Mesothelial cell of epicardium (in vitro differentiated cells): Measurements from ENCODE around the gene PFDN2. TPM values are rescaled to one million over a fixed set of nuclear protein-coding genes. Genes with fewer than 3 reads are reported as not detected.
A peak's percentile ranks its signal among the peaks of the same experiment; 100 is the strongest.

Experiments
- DNase-seq, 2 experiments: peaks; one replicate each; pipeline ENCODE4 v3.0.0; 2021; ENCODE audit warnings: low spot score in 2 of 2; ENCODE audit not compliant: unreplicated experiment in 2 of 2
- H3K27ac Mint-ChIP-seq: 2 replicates; pipeline ENCODE4 v1.8.0; 2021; ENCODE audit warnings: mixed read lengths
- H3K27me3 Mint-ChIP-seq: 2 replicates; pipeline ENCODE4 v1.8.0; 2021; ENCODE audit warnings: low read depth, mixed read lengths
- H3K36me3 Mint-ChIP-seq: 2 replicates; pipeline ENCODE4 v1.8.0; 2021; ENCODE audit warnings: mixed read lengths
- H3K4me1 Mint-ChIP-seq: 2 replicates; pipeline ENCODE4 v1.8.0; 2021; ENCODE audit warnings: mixed read lengths
- H3K4me3 Mint-ChIP-seq: 2 replicates; pipeline ENCODE4 v1.8.0; 2021; ENCODE audit warnings: mild to moderate bottlenecking, moderate library complexity, mixed read lengths
- H3K9me3 Mint-ChIP-seq: 2 replicates; pipeline ENCODE4 v1.8.0; 2021; ENCODE audit warnings: mixed read lengths
- CTCF ChIP-seq: fragments of 200-600 bp; sonication (generic); IDR thresholded peaks from one replicate; pipeline ENCODE4 v1.5.0; 2021; ENCODE audit warnings: antibody characterized with exemption; ENCODE audit not compliant: unreplicated experiment
- total RNA-seq: library from RNA; stranded (reverse); gene quantifications from 3 replicates; pipeline ENCODE4 v1.2.1, GENCODE V29; 2021

Gene PFDN2
- total RNA-seq, 1 donor from 2014 or later, result 49.7 TPM

DNA sequence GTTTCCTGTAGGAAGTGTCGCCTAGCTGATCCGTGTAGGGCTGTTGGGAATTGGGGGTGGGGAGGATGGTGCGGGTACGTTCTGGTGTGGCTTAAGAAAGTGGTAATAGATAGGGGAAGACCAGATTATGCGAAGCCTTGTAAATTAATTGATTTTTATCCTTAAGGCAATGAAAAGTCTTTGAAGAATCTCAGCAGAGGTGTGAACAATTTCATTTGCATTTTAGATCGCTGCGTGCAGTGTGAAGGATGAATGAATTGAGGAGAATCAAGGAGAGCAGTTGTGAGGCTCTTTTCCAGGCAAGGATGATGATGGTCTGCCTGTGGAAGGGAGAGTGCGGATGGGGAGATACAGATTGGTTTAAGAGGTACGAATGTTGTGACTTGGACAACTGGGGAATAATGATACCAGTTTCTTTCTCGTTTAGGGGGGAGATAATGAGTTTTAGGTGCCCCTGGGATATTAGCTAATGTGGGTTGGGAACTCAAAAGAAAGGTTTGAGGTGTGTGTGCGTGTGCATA is 15.4 kb upstream of the PFDN2 start:
- Mint-ChIP-seq H3K9me3 (no peaks in the 10 kb centered on the region), H3K4me1 (peaks cover 37% of the 10 kb centered on the region), H3K27ac (no peak overlapping the region), H3K27me3 (no peaks in the 10 kb centered on the region), H3K4me3 (no peak overlapping the region), H3K36me3 (peaks cover 9% of the 10 kb centered on the region)
- no peak for DNase-seq
- no peak for TF ChIP-seq CTCF

DNA sequence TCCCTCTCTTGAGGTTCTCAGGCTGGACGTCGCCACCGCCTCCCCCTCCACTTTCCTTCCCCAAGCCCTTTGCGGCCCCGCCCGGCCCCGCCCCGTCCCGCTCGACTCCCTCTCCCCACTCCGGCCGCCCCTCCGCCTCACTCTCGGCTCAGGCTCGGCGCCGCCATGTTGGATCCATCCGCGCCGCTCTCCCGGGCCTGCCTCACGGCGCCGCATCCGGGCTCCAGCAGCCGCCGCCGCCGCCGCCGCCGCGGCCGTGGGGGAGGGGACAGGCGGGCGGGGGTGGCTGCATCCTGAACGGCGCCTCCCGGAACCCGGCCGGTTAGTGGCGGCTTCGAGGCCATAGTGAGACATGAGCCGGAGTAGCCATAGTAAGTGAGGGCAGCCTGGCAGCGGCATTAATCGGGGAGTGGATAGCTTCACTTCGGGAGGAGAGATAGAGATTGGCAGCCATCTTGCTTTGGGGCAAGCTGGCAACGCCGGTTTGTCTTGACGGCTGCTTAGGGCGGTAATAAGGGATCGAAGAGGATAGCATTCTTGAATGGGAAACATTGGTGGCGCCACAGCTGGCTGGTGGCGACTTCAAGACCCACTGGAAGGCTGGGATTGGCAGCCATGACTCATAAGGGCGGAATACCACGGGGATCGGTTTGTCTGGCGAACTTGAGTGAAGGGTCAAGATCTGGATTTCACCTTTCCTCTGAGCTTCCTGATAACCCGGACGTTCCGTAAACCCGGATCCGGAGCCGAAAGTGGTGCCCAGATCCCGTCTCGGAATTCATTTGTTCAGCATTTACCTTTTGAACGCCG is 14.8 kb upstream of the PFDN2 start, which contains the start of gene DEDD:
Gene DEDD (minus strand): TSS at position 258 of the 810 bp plus-strand sequence. CDS start 8,205 bp downstream, outside the sequence.
- Mint-ChIP-seq H3K27ac (peak within 1 kb of the TSS; percentile 89), H3K4me3 (no peak within 1 kb of the TSS), H3K36me3 (peaks cover 10% of the 10 kb centered on the region), H3K27me3 (no peaks in the 10 kb centered on the region), H3K4me1 (peaks cover 36% of the 10 kb centered on the region), H3K9me3 (no peaks in the 10 kb centered on the region)
- DNase-seq, result peak; percentile 79 to 88
- no peak for TF ChIP-seq CTCF

- Mint-ChIP-seq H3K27ac (peak overlapping the region; percentile 89), H3K4me1 (peaks cover 39% of the 10 kb centered on the region), H3K36me3 (peaks cover 15% of the 10 kb centered on the region), H3K9me3 (no peaks in the 10 kb centered on the region), H3K4me3 (no peak overlapping the region), H3K27me3 (no peaks in the 10 kb centered on the region)
- TF ChIP-seq CTCF, result no peak
- DNase-seq, result no peak
These were observed 13.9 kb upstream of the PFDN2 start for GRCh38 chr1:161131523-161132409.

DNA sequence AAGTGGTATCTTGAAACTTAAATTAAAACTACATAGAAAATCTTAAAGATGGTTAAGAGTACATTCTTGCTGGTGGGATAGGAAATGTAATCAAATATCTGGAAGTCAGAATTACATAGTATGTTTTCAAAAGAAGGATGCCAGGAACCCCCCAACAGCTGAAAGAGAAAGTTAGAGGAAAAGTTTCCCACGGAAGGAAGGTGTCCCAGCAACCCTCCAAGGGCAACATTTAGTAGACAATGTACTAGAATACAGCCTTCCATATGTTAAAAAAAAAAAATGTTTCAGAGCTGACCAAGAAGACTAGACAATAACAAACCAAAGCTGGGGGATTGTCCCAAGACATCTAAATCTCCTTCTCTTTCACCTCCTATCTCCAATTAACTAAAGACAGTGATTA is 12.4 kb upstream of the PFDN2 start:
- no peaks in the 10 kb centered on the region for H3K27me3 Mint-ChIP-seq
- DNase-seq, result no peak
- TF ChIP-seq CTCF, result no peak
- H3K9me3 Mint-ChIP-seq, result no peaks in the 10 kb centered on the region
- peaks cover 36% of the 10 kb centered on the region for H3K4me1 Mint-ChIP-seq
- H3K36me3 Mint-ChIP-seq, result peaks cover 23% of the 10 kb centered on the region
- peak overlapping the region; percentile 89 for H3K27ac Mint-ChIP-seq
- no peak overlapping the region for H3K4me3 Mint-ChIP-seq

- Mint-ChIP-seq H3K36me3 (peaks cover 25% of the 10 kb centered on the region), H3K4me3 (no peak overlapping the region), H3K9me3 (no peaks in the 10 kb centered on the region), H3K27ac (no peak overlapping the region), H3K27me3 (no peaks in the 10 kb centered on the region), H3K4me1 (peaks cover 36% of the 10 kb centered on the region)
- TF ChIP-seq CTCF, result no peak
- no peak for DNase-seq
These were observed 11.0 kb upstream of the PFDN2 start for GRCh38 chr1:161128591-161129420.
